NCI-H345 (cell line): ENCODE results near the gene PEMT.
"Not testable (repeated sequence)": the region's sequence is repeated elsewhere in the genome, so short reads cannot be mapped to it uniquely, and the experiment has no call there.

Source experiments
- DNase-seq: peaks from one replicate; lab custom pipeline; 2025; lab: John Stamatoyannopoulos, UW

PEMT gene

DNA sequence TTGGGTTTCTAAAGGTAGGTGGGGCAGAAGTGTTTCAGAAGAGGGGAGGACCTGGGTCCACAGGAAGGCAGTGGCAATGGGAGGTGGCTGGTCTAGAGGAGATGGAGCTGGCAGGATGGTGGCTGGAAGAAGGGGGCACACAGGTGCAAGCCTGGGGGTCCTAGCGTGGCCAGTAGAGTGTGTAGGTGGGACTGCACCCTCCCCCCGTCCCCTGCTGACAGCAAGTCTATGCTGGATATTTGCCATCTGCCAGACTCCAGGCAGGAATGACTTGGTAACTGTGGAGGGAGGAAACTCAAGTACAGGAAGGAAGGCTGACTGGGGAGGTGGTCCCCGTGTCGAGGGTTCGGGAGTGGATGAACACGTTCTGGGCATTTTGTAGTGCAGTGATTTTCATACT lies 106.1 kb downstream of the PEMT start:
- DNase-seq = no peak

DNA sequence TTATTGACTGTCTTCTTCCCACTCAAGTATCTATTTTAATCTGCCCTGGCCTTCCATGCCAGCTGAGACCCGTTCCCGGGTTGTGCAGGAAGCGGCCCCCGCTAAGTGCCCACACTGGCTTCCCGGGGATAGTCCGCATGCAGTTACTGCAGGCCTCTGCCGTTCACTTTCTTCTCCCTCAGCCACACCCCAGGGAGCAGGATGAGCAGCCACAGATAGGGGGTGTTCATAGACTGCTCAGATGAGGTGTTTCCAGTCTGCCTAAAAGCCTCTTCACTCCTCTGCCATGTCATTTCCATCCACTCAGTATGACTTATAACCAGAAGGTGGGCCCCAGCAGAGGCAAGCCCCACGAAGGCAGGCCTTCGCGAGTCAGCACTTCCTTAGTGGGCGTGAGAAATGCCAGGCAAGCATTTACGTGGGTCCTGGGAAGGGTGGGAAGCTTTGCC lies 107.0 kb downstream of the PEMT start:
- no peak for DNase-seq

DNA sequence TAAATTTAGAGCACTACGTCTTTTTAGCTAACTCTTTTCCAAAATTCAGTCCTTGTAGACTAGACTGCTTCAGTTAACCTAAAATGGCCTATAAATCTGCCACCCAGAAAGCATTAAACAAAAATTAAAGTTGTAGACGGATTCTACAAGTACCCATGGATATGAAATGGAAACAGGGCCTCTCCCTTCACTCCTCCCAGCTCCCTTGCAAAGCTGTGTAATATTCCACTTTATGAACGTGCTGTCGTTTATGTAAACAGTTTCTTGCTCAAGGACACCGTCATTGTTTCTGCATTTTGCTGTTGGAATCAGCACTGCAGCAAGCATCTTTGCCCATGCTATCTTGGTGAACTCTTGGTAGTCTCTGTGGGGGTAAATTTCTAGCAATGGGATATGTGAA lies 109.6 kb downstream of the PEMT start:
- no peak for DNase-seq

DNA sequence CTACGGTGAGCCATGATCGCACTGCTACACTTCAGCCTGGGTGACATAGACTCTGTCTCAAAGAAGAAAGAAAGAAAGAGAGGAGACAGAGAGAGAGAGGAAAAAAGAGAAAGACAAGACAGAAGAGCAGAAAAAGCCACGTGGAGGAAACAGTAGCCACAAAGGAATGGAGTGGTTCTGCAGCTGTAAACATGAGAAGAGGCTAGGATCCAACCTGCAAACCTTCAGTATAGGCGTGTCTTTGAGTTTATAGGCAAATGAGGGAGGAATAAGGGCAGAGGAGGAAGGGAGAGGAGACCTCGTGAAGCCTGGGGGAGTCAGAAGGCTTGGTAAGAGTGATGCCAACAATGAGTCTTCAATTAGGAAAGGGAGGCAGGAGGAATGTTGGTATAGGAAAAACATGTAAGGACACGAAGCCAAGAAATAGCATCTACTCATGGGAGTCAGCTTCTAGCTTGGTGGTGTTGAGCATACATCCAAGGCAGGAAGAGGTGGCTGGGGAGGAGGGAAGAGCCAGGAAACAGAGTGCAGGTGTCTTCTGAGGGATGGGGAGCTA lies 110.8 kb downstream of the PEMT start:
- DNase-seq = no peak

DNA sequence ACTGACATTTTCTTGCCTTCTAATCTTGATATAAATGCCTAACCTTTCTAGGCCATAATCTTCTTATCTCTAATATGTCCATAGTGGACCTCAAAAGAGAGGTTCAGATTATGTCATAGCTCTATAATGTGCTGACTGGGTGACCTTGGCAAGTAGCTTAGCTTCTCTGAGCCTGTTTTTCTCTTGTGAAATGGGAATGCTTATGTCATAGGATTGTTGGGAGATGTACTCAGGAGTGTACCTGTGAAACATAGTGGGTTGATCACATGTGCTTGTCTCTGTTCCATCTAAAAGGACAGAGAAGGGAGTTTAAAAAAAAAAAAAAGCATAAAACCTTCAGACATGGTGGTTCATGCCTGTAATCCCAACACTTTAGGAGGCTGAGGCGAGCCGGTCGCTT lies 112.3 kb downstream of the PEMT start:
- DNase-seq = no peak

DNA sequence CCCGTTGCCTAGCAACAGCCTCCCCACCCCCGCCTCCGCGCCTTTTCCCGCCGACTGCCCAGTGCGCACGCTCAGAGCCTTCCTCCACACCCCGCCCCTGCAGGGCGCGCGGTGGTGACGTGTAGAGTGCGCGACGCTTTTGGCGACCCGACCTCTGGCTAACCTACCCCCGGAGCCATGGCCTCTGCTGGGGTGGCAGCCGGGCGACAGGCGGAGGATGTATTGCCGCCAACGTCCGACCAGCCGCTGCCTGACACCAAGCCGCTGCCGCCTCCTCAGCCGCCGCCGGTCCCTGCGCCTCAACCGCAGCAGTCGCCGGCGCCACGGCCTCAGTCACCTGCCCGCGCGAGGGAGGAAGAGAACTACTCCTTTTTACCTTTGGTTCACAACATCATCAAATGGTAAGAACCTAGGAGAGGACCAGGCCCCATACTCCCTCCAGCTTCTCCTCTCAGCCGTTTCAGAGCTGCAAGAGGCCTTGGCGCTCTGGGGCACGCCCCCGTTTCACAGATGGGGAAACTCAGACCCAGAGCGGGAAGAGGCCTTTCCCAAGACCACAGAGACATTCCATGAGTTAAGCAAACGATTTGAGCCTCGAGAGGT lies 114.5 kb downstream of the PEMT start, which contains the start of gene MED9:
TSS of gene MED9 (plus strand) at position 136 of the 603 bp plus-strand sequence. CDS start at position 178, 42 bp downstream.
- peak; percentile 90 for DNase-seq

DNA sequence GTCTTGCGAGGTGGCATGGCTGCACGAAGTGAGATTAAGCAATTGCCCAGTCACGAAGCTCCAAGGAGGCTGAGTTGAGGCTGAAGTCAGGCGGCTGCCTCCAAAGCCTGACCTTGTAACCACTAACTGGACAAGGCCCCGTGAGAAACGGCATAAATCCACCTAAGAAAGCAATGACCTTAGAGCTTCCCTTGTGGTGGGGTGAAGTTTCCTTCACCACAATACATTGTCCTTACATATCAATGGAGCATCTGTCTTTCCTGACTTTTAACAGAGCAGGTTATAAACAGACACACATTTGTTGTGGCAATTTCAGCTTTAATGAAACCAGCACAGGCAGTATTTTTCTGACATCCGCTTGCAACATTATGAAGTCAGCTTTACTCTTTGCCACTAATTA lies 117.2 kb downstream of the PEMT start:
- DNase-seq = no peak

DNA sequence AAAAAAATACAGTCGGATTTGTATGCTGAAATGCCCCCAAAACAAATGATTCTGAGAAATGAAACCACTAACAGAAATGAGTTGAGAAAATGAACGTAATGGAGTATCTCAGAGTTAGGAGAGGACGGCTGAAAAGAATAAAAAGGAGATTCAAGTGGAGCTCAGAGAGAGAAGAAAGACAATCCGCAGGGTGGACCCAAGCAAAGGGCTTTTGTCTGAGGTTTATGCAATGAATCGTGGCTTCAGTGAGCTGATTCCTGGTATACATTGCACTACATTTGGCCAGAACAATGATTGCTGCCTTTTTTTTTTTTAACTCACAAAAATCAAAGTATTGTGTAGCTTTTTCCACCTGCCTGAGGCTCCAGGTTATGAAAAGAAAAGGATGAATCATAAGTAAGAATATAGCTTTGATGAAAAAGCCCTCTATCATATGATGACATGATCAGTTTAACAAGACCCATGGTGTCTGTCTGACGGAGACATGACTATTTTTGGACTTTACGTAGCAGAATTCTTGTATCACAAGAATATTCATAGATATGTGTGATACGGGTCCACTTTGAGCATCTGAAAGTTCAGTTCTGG lies 119.1 kb downstream of the PEMT start:
- DNase-seq = no peak

DNA sequence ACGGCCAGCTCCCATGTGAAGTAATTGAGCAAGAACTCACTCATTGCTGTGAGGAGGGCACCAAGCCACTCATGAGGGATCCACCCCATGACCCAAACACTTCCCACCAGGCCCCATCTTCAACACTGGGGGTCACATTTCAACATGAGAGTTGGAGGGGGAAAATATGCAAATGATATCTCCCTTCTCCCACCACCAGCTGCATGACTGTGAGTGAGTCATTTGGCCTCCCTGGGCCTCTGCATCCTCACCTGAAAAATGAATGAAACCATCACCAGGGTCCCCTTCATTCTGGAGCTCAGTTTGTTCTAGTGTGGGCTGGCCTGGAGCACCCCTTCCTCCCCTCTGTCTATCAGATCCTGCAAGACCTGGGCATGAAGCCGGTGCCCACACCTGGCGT lies 121.5 kb downstream of the PEMT start:
- no peak for DNase-seq

DNA sequence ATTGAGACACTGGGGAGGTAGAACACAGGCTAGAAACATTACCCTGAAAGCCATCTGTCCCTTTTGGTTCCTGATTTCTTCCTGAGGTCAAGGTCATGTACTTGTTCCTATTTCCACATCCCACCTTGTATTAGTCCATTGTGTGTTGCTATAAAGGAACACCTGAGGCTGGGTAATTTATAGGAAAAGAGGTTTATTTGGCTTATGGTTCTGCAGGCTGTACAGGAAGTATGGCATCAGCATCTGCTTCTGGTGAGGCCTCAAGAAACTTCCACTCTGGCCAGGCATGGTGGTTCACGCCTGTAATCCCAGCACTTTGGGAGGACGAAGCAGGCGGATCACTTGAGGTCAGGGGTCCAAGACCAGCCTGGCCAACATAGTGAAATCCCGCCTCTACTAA lies 122.2 kb downstream of the PEMT start:
- no peak for DNase-seq

DNA sequence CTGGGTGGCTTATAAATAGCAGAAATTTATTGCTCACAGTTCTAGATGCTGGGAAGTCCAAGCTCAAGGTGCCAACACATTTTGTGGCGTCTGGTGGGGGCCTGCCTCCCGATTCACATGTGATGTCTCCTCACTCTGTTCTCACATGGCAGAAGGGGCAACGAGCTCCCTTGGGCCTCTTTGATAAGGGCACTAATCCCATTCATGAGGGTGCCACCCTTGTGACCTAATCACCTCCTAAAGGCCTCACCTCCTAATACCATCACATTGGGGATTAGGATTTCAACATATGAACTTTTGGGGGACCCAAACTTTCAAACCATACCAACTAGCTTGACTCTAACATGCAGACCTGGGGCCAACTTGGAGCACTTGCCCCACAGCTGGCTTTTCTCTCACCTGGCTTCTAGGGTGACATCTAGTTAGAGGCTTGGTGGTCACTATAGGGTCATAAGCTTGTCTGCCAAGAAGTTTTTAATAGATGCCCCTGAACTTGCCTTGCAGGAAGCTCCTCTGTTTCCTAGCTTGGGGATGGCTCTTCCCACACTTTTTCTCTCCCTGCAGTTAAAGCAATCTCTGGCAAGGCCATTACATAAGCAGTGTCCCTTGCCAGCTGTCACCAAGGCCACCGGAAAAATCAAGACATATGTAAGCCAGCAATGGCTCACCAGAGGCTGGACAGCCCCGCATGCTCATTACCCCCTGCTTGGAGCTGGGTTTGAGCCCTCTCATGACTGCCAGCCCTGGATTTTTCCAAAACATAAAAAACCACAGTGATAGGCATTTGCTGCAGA lies 123.1 kb downstream of the PEMT start:
- no peak for DNase-seq

DNA sequence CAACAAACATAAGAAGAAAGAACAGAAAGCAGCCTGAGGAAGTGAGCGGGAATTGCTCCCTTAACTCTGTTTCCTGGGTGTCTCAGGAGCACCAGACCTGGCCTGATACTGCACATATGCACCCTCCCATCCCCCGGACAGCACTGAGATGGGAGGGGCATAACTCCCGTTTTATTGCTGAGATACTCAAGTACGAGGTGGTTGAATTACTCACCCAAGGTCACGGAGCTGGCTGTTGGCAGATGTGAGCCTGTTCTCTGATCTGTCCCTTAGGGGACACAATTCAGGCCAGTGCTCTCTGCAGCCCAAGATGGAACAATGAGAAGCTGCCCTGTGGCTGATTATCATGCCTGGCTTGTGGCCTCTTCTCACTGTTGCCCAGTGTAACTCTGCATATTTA lies 123.8 kb downstream of the PEMT start:
- no peak for DNase-seq

DNA sequence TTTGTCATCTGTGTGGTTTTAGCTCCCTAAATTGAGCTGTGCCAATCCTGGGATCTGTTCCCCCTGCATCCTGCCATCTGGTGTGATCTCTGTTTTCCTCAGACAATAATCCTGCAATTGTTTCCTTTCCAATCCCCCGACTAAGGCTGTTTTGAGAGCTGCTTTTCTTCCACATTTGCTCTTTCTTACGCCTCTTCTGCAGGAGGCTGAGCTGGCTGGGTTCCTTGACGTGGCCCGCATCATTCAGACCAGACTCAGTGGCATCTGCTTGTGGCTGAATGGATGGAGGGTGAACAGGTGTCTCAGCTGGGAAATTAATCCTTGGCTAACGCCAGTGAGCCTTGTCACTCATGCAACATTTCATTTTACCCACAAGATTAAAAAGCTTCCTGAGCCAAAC lies 124.5 kb downstream of the PEMT start:
- no peak for DNase-seq

DNA sequence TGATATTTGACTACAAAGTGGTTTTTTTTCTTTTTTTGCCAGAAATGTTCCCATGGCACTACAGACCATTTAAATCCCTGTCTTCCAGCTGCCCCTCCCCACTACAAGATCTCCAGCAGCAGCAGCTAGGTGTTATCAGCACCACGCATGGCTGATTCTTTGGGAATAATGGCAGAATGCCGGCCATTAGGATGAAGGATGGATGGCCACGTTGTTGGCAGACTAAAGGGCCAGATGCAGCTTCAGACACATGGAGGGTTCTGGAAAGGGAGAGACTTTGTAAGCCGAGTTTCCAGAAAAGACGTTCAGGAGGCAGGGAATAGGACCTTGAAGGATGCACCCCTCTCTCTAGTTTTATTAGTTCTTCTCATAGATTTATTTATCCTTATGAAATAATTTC lies 125.0 kb downstream of the PEMT start:
- no peak for DNase-seq

DNA sequence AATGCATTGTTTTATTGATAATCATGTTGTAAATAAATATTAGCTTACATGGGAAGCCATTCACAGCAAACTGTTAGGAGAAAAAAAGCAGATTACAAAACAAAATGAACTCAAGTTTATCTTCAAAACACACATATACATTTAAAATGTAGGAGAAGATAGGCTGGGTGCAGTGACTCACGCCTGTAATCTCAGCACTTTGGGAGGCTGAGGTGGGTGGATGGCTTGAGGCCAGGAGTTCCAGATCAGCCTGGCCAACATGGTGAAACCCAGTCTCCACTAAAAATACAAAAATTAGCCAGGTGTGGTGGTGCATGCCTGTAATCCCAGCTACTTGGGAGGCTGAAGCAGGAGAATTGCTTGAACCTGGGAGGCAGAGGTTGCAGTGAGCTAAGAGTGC lies 125.6 kb downstream of the PEMT start:
- not testable (repeated sequence) for DNase-seq

DNA sequence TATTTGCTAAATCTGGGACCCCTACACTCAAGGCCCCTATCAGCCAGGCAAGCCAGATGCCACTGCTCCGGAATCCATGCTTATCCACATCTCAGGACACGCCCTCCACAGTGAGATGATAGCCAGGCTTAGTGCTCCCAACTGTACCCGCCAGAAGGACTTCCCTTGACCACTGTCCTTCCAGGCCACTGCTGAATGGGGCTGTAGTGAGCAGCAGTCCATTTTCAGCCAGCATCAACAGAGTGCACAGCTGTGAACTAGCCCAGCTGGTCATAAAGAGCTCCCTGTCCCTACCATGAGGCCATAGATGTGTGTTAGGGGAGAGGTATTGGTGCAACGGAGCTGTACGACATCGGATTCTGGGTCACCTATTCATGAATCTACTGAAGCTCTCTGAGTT lies 127.7 kb downstream of the PEMT start:
- DNase-seq = no peak

DNA sequence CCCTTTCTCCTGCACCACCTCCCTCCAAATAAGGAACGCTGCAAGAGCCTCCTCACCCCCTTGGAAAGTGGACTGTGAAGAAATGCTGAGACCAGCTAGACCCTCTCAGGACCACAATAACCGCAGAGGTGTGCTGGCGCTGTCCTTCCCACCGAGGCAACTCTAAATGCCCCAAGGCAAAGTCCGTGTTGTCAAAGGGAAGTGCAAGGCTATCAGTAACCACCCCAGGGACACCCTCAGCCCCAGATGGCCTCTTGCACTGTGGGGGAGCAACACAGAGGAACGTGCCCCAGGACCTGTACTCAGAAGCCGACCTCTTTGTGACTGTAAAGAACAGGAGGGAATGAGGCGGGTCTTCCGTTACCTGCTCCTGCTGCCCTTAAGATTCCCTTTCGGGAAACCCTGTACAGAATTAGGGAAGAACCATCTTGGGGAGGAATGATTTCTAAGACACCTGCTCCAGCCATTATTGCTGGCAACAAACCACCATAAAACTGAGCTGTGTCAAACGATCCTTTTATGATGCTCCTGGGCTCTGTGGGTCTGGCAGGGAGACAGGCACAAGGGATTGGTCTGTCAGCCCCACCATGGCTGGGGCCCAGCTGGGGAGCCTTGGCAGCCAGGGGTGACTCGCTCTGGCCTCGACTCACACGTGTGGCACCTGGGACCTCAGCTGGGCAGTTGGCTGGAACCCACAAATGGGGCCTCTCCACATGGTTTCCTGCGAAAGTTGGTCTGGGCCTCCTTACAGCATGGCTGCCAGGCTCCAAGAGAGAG lies 129.3 kb downstream of the PEMT start:
- no peak for DNase-seq

DNA sequence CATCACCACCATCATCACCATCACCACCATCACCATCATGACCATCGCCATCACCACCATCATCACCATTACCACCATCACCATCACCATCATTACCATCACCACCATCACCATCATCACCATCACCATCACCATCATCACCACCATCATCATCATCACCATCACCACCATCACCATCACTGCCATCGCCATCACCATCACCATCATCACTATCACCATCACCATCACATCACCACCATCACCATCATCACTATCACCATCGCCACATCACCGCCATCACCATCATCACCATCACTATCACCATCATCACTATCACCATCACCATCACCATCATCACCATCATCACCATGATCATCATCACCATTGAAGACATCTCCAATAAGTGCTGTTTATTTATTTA lies 131.5 kb downstream of the PEMT start:
- DNase-seq = no peak

DNA sequence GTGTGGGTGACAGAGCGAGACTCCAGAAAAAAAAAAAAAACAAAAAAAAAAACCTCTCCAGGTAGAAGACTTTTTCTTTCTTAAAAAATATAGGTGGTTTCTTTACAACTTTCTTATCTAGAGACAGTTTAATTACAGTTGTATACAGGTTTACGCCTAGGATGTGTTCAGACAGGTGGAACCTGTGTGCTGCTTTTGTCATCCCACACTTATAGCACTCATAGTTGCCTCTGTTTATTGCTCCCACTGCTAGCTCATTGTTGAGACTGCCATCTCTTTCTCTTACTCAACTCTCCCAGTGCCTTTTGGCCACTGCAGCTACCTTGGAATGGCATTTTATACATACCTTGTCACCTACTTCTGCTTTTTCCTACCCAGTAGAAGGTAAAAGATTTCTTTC lies 133.8 kb downstream of the PEMT start:
- no peak for DNase-seq

DNA sequence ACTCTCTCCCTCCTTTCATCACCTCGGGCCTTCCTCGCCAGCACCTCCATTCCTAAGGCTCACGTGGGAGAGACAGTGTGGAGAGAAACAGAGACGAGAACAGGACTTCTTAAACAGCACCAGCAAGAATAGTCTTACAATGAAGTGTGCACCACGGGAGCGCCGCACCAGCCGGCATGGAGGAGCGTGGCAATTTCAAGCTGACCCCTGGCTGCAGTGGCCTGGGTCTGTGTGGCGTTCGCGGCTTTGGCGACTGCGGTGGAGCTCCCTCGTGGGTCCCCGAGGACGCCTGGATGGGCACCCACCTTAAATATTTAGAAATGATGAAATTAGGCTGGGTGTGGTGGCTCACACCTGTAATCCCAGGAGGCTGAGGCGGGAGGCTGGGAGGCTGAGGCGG lies 135.3 kb downstream of the PEMT start:
- no peak for DNase-seq
